Gastrocnemius medialis (tissue), 4 donors: ENCODE data around the gene SFXN5.

ENCODE experiments used
- CTCF ChIP-seq, 5 experiments: fragments of 450-650 bp in 3 of 5; fragments of 200-600 bp in 2 of 5; sonication (generic) in 2 of 5; IDR thresholded peaks in 4 of 5; conservative IDR thresholded peaks in 1 of 5; 1 replicate in 4 of 5; 2 replicates in 1 of 5; pipeline ENCODE4 v1.5.1; 2016 to 2019; ENCODE audit warnings: antibody characterized with exemption in 5 of 5, mild to moderate bottlenecking in 3 of 5, moderate library complexity in 3 of 5
- POLR2A ChIP-seq, 2 donors: fragments of 450-650 bp; IDR thresholded peaks; one replicate each; pipeline ENCODE4 v1.6.1; 2017; ENCODE audit warnings: antibody characterized with exemption in 2 of 2, mild to moderate bottlenecking in 2 of 2, moderate library complexity in 2 of 2

GRCh38 chr2:72971036-72971435, 100.5 kb downstream of the SFXN5 start:
- no peak for TF ChIP-seq CTCF (IDR thresholded peaks at IDR 0.05 in 4 of 5, conservative IDR thresholded peaks at IDR 0.05 in 1 of 5)
- TF ChIP-seq POLR2A (IDR thresholded peaks at IDR 0.05), result no peak
